ENCODE results near the gene CFAP53.
"Not testable (repeated sequence)": the region's sequence is repeated elsewhere in the genome, so short reads cannot be mapped to it uniquely, and the experiment has no call there.

CFAP53 gene

GRCh38 chr18:50268022-50268747 lies 1.9 kb upstream of the CFAP53 start:
- DNase-seq = no peak

GRCh38 chr18:50262977-50263376 lies 3.3 kb downstream of the CFAP53 start:
- DNase-seq = no peak

GRCh38 chr18:50250935-50251334 lies 15.4 kb downstream of the CFAP53 start:
- DNase-seq = no peak

DNA sequence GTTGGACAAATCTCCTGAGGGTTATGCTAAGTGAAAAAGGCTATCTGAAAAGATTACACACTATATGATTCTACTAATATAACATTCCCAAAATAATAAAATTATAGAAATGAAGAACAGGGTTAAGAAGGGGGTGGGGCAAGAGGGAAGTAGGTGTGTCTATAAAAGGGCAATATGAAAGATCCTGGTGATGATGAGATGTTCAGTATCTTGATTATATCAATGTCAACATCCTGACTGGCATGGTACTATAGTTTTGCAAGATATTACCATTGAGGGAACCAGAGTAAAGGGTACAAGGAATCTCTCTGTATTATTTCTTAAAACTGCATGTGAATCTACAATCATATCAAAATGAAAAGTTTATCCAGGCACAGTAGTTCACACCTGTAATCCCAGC lies 16.7 kb downstream of the CFAP53 start:
- DNase-seq = no peak

GRCh38 chr18:50247561-50247960 lies 18.7 kb downstream of the CFAP53 start:
- no peak for DNase-seq

- DNase-seq = not testable (repeated sequence)
Observed at GRCh38 chr18:50241768-50242167, 24.5 kb downstream of the CFAP53 start.

DNA sequence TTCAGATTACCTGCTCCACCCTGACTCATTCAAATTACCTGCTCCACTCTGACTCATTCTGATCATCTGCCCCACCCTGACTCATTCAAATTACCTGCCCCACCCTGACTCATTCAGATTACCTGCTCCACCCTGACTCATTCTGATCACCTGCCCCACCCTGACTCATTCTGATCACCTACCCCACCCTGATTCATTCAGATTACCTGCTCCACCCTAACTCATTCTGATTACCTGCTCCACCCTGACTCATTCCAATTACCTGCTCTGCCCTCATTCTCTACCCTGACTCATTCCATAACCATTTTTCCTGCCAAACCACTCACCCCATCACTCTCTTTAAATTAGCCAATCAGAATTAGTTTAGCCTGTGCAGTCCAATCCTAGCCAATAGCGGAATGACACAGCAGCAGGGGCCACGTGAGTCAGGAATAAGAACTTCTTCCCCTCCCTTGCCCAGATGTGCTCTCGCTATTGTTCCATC lies 26.2 kb downstream of the CFAP53 start:
- no peak for DNase-seq

DNA sequence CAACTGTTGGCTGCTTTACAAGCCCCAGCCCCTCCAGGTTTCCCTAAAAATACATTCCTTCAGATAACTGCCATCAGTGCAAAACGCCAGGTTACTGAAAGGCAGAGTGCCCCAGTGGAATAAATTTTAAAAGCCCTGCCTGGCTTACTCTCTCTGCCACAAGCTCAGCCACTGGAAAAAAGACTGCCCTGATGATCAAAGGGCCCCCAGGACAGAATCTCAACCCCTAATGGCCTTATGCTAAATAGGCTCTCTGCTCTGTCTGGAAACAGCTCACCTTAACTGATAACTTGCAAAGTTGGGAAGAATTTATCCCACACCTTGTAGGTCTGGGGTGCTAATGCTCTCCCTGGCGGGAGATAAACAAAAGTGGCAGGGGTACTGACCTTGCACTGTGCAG lies 33.9 kb downstream of the CFAP53 start:
- DNase-seq = no peak

GRCh38 chr18:50231621-50232020 lies 34.7 kb downstream of the CFAP53 start:
- DNase-seq = no peak

DNA sequence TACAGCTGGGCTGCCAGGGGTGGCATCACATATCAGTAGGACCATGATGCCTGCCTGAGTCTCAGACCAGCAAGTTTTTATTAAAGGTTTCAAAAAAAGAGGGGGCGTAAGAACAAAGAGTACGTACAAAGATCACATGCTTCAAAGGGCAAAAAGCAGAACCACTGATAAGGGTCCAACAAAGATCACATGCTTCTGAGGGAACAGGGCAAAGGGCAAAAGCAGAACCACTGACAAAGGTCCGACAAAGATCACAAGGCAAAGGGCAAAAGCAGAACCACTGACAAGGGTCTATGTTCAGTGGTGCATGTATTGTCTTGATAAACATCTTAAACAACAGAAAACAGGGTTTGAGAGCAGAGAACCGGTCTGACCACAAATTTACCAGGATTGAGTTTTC lies 46.0 kb downstream of the CFAP53 start:
- not testable (repeated sequence) for DNase-seq

- no peak for DNase-seq
Observed at GRCh38 chr18:50218432-50219197, 47.7 kb downstream of the CFAP53 start.

DNA sequence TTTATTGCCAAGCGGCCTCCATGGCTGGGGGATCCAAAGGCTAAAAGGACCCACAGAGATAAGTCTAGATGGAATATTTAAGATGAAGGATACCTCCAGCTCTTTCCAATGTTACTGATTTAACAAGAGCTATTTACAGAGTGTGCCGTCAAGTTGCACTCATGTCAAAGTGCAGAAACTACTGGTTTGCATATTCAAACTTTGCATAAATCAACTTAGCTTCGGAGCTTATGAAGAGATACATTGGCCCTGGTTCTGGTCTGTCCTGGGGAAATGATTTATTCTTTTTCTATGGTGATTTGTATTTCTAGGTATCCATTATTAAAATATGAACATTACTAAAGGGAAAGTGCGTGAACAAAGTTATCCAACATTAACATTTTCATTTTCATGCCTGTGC lies 57.0 kb downstream of the CFAP53 start:
- no peak for DNase-seq

DNA sequence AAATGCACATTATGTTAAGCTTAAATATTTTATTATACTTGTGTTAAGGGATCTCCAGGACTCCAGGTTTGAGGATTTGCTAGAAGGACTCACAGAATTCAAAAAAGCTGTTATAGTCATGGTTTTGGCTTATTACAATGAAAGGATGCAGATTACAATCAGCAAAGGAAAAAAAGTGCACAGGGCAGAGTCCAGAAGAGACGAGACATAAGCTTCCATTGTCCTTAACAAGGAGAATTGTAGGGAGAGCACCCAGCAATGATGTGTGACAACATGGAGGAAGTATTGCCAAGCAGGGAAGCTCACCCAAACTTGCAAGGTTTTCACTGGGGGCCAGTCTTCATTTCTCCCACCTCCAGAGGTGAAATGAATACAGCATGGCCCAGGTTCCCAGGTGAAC lies 58.6 kb downstream of the CFAP53 start:
- DNase-seq = no peak

DNA sequence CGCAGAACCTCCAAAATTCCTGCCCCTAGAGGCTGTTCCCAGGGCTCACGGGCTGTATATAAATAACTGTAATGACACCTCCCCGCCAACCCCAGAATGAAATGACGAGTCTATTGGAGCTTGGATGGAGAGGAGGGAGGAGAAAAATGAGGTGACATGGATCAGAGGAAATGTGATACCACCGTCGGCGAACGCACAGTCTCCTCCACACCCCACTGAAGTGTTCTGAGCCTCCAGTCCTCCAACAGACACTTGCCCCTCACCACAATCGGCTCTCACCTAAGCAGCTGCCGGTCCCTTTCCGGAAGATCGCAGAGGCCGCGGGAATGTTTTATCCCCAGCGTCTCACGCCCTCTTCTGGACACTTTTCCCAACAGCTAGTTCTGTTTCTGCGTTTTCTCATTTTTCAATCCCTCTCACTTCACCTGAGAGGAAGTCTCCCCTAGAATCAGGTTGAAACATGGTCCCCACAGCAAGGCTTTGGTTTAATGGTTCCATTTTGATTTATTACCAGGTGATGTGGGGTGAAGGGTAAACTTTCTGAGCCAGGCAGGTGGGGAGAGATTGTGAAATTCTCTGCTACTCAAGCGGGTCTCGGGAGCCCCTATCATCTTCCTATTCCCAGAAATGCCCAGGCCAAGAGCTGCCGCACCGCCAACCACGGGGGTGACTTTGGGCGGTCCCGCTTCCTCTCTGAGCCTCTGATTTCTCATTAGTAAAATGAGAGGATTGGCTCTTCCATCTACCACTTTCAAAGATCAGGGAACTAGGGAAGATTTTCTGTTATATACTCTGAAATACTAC lies 62.3 kb downstream of the CFAP53 start:
- no peak for DNase-seq

DNA sequence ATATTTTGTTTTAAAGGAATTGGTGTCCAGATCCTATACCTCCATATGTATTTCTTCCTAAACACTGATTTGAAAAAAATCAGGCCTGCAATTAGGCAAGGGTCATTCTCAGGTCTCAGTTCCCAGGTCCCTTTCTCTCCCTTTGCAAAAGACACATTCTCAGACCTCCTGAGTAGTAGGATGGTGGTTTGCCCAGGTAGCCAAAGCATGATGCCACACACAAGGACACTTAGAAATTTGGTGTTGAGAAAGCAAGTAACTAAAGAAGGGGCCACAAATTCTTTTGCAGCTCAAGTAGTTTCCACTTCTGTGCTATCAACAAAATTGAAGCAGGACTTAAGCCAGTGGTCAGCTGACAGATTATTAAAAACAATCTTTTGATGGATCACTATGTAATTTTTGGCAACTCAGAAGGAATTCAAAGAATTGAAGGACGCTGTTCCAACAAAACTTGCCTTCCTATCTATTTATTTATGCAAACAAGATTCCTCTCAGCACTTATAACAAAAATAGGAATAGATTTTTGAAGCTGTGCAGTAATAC lies 64.7 kb downstream of the CFAP53 start:
- DNase-seq = no peak

DNA sequence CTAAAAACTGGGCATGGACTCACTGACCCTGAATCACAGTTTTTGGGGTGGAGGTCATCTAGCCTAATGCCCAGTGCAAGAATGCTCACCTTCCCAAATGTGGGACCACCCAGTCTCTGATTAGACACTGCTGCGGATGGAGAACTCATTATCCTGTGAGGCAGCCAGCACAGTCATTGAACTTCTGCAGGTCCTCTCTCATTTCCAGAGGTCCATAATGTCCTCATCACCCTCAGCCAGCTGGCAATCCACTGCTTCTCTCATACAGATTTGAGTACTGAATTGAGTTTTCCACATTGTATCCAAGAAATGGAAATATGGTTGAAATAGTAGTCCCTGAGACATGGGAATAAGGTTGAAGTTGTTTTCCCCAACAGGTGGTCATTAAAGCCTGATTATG lies 66.4 kb downstream of the CFAP53 start:
- DNase-seq = no peak

GRCh38 chr18:50199346-50199855 lies 66.9 kb downstream of the CFAP53 start:
- DNase-seq = no peak

GRCh38 chr18:50196261-50196660 lies 70.0 kb downstream of the CFAP53 start:
- no peak for DNase-seq

DNA sequence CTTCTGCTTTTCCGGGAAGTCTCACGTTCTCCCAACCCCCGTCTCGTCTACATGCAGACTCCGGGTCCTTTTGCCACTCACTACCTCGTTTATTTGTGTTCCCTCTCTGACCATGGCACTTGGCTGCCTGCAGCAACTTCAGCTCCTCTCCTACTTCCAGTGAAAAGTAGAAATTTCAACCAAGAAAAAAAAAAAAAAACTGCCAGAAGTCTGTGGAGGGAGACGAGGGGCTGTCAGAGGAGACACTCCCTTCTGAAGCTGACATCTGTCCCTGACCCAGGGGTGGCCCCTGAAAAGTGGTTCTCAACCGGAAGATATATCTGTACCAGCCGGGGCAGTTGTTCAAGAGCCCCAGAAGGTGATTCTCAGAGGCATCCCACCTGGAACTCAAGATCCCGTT lies 70.6 kb downstream of the CFAP53 start:
- no peak for DNase-seq

GRCh38 chr18:50194631-50195532 lies 71.4 kb downstream of the CFAP53 start, which contains the start of gene MYO5B:
MYO5B (minus strand) TSS chr18:50195147; CDS start chr18:50194793, 354 bp downstream.
- DNase-seq = no peak

- DNase-seq = no peak
Observed at GRCh38 chr18:50193796-50194630, 72.3 kb downstream of the CFAP53 start.
